ENCODE measurements around the gene DUSP14. TPM values are rescaled to one million over a fixed set of nuclear protein-coding genes. Genes with fewer than 3 reads are reported as not detected.

The DUSP14 gene
- total RNA-seq, 3 donors from 2014 or later, result 18.7 to 32.8 (median 24.6) TPM

DNA sequence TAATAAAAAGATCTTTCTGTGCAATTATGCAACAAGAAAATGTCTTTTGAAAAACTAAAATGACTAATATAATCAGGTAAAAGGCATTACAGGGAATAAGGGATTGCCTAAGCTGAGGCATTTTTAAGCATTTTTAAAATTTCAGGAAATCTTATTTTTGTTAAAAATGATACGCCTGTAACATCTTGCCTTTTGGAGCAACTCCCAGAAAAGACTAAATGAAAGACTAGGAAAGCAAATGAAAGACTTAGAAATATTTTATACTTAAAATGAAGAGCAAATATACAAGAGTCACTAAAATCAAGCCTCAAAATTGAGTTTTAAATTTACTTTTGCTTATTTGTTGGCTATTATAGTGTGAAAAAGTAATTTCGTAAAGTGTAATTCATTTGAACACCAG is 55.8 kb downstream of the DUSP14 start:
- no peaks in the 10 kb centered on the region for H3K4me1 ChIP-seq
- intact Hi-C loops (cut with DNase I; ENCODE audit: low total_unique reads), result no loop called here
- DNase-seq (ENCODE audit: low spot score in 2 of 2), result no peak
- H3K27me3 ChIP-seq, result no peaks in the 10 kb centered on the region
- TF ChIP-seq POLR2A (IDR thresholded peaks at IDR 0.05) (no peak), POLR2AphosphoS5 (IDR thresholded peaks at IDR 0.05) (no peak)
- TF ChIP-seq, protein P1, sequence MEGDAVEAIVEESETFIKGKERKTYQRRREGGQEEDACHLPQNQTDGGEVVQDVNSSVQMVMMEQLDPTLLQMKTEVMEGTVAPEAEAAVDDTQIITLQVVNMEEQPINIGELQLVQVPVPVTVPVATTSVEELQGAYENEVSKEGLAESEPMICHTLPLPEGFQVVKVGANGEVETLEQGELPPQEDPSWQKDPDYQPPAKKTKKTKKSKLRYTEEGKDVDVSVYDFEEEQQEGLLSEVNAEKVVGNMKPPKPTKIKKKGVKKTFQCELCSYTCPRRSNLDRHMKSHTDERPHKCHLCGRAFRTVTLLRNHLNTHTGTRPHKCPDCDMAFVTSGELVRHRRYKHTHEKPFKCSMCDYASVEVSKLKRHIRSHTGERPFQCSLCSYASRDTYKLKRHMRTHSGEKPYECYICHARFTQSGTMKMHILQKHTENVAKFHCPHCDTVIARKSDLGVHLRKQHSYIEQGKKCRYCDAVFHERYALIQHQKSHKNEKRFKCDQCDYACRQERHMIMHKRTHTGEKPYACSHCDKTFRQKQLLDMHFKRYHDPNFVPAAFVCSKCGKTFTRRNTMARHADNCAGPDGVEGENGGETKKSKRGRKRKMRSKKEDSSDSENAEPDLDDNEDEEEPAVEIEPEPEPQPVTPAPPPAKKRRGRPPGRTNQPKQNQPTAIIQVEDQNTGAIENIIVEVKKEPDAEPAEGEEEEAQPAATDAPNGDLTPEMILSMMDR (IDR thresholded peaks at IDR 0.05), result no peak
- H3K27ac ChIP-seq, result no peak overlapping the region
- peaks cover 5% of the 10 kb centered on the region for H3K36me3 ChIP-seq
- H3K4me3 ChIP-seq, result no peak overlapping the region
- no peaks in the 10 kb centered on the region for H3K9me3 ChIP-seq

DNA sequence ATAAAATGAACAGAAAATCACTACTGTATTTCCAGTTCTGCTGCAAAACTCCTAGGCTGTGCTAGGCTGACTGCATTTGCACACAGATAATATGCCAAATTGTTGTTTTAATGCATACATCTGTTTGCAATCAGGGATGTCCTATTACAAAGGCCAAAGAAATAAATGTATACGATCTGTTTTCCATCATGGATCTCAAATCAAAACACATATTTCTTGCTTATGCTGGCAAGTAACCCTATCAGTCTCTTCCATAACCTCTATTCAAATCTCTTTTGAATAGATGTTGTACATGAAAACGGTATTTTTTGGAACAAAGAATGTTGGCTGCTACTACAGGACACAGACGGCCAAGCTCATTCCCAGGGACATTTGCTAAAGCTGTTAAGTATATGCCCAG is 56.6 kb downstream of the DUSP14 start:
- no peaks in the 10 kb centered on the region for H3K9me3 ChIP-seq
- intact Hi-C loops (cut with DNase I; ENCODE audit: low total_unique reads), result no loop called here
- no peaks in the 10 kb centered on the region for H3K27me3 ChIP-seq
- TF ChIP-seq POLR2AphosphoS5 (IDR thresholded peaks at IDR 0.05), result no peak
- TF ChIP-seq, protein P1 (IDR thresholded peaks at IDR 0.05), result no peak
- no peak for TF ChIP-seq POLR2A (IDR thresholded peaks at IDR 0.05)
- DNase-seq (ENCODE audit: low spot score in 2 of 2), result no peak
- no peak overlapping the region for H3K4me3 ChIP-seq
- no peaks in the 10 kb centered on the region for H3K4me1 ChIP-seq
- no peak overlapping the region for H3K27ac ChIP-seq
- peaks cover 5% of the 10 kb centered on the region for H3K36me3 ChIP-seq

DNA sequence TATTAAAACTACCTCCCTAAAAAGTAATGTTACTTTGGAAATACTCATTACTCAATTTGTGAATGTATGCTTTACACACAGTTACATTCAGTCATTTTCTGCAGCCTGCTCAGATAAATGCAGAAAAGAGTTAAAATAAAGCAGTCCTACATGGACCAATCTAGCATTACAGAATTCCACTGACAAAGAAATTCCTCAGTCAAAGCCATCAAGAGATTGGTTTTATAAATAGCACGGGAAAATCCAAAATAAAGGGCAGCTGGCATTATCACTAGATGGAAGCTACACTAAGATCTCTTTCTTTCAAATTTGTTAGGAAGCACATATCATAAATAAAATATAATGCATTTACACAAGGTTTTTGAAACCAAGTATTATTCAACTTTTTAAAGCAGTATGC is 58.3 kb downstream of the DUSP14 start:
- DNase-seq (ENCODE audit: low spot score in 2 of 2), result no peak
- Histone ChIP-seq H3K27me3 (no peaks in the 10 kb centered on the region), H3K4me1 (no peaks in the 10 kb centered on the region), H3K36me3 (no peaks in the 10 kb centered on the region), H3K27ac (no peak overlapping the region), H3K9me3 (no peaks in the 10 kb centered on the region), H3K4me3 (no peak overlapping the region)
- no peak for TF ChIP-seq POLR2AphosphoS5 (IDR thresholded peaks at IDR 0.05)
- TF ChIP-seq, protein P1 (IDR thresholded peaks at IDR 0.05), result no peak
- no peak for TF ChIP-seq POLR2A (IDR thresholded peaks at IDR 0.05)
- intact Hi-C loops (cut with DNase I; ENCODE audit: low total_unique reads), result no loop called here

DNA sequence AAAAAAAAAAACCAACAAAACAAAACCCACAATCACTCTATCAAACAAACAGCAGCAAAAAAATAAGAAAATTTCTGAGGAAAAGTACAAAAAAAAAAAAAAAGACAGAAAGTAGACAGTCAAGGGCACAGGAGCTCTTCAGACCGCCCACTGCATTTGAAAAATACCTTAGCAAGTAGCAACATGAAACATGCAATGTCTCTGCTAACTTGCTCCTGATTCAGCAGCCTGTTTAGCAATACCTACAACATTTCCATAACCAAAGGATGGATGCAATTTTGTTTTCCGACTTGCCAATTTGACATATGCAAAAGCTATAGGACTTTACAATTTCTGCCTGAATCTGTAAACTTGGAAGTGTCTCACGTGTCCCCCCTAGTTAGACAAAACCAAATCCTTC is 62.1 kb downstream of the DUSP14 start:
- no peaks in the 10 kb centered on the region for H3K9me3 ChIP-seq
- TF ChIP-seq POLR2A (IDR thresholded peaks at IDR 0.05) (no peak), POLR2AphosphoS5 (IDR thresholded peaks at IDR 0.05) (no peak)
- TF ChIP-seq, protein P1 (IDR thresholded peaks at IDR 0.05), result no peak
- intact Hi-C loops (cut with DNase I; ENCODE audit: low total_unique reads), result no loop called here
- H3K27me3 ChIP-seq, result no peaks in the 10 kb centered on the region
- no peaks in the 10 kb centered on the region for H3K36me3 ChIP-seq
- no peaks in the 10 kb centered on the region for H3K4me1 ChIP-seq
- H3K4me3 ChIP-seq, result no peak overlapping the region
- DNase-seq (ENCODE audit: low spot score in 2 of 2), result no peak
- H3K27ac ChIP-seq, result no peak overlapping the region

DNA sequence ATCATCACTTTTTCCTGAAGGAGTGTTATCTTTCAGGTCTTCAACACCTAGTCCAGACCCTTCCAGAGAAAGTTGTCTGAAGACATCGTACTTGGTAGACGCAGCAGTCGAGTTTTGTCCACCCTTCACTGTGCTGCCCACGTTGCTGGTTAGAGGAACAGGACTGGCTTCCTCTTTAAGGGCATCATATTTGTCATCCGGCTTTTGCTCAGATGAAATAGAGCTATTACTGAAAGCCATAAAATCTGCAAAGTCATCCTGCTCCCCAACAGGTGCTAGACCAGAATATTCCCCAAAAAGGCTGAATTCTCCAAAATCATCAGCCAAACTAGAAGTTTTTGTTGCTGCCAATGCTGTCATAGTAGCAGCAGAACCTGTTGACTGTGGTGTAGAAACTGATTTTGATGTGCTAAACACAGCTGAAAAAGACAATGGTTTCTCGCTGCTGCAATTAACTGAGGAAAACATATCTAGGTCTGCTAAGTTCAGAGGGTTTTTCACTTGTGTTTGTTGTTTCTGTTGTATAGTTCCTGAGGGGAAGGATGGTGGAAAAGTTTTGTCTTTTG is 63.8 kb downstream of the DUSP14 start:
- H3K27ac ChIP-seq, result no peak overlapping the region
- TF ChIP-seq, protein P1 (IDR thresholded peaks at IDR 0.05), result no peak
- TF ChIP-seq POLR2AphosphoS5 (IDR thresholded peaks at IDR 0.05), result no peak
- no peak for TF ChIP-seq POLR2A (IDR thresholded peaks at IDR 0.05)
- intact Hi-C loops (cut with DNase I; ENCODE audit: low total_unique reads), result no loop called here
- no peaks in the 10 kb centered on the region for H3K9me3 ChIP-seq
- no peaks in the 10 kb centered on the region for H3K27me3 ChIP-seq
- no peak overlapping the region for H3K4me3 ChIP-seq
- DNase-seq (ENCODE audit: low spot score in 2 of 2), result no peak
- peaks cover 8% of the 10 kb centered on the region for H3K36me3 ChIP-seq
- H3K4me1 ChIP-seq, result no peaks in the 10 kb centered on the region
